Endometrium (tissue), 2 donors: ENCODE results near the gene NETO2.
"Not testable (repeated sequence)": the region's sequence is repeated elsewhere in the genome, so short reads cannot be mapped to it uniquely, and the experiment has no call there.

Source experiments
- FAIRE-seq: peaks from 2 replicates; lab custom pipeline; 2012; peaks lifted over from hg19 to GRCh38; lab: Jason Lieb, UNC
- donor health status: control.
- donor health status: control.

NETO2 gene

DNA sequence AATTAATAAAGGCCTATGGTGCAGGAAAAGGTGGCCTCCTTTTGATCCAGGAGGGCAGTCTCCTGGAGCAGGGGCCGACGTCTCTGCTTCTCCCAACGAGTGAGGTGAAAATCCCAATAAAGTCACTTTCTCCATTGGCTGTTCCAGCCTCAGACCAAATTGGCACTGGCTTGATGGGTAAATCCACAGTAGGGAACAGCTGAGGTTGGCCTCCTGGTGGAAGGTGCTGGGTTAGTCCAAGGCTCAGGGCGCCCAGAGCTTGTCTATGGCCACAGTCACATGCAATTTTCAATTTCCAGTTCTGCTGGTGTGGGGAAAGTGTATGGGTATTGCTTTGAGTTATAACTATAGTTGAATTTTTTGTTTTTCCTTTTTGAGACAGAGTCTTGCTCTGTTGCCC, 79.0 kb downstream of the NETO2 start:
- FAIRE-seq, result no peak

DNA sequence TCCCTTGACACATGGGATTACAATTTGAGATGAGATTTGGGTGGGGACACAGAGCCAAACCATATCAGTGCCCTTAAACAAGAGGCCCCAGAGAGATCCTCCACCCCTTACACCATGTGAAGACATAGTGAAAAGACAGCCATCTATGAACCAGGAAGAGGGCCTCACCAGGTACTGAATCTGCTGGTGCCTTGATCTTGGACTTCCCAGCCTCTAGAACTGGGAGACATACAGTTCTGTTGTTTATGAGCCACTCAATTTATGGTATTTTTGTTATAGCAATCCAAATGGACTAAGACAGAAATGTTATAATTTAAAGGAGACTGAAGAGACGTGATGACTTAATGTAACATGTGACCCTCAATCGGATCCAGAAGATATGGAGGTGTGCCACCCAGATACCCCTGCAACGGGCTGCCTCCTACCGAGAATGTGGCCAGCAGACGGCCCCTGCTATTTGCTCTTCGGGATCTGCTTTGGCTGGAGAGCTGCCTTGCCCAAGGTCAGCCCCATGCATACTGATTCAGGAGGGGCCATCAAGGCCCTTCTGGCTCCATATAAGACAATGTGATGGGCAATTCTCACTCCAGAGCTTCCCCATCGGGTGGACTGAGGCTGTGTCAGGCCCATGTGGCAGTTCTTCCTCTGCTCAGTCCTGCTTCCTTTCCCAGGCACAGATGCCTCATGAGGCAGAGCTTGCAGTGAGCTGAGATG, 80.6 kb downstream of the NETO2 start:
- FAIRE-seq, result no peak

- no peak for FAIRE-seq
Measured at GRCh38 chr16:47061204-47061603, 82.5 kb downstream of the NETO2 start.

DNA sequence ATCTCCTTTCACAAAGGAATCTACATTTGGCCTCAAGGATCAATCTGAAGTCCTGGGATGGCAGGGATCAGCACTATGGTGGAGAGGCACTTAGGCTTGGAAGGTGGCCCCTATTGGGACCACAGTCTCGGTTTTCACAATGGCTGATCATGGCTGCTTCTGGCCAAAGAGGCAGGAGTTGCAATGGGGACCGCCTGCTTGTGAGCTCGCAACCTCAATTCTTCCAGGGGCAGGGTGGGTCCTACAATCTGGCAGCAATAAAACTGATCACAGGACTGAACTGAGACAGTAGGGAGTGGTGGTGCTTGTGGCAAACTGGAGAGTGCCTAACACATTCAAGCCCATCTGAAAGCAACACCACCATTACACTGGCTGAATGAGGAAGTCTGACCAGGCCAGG, 83.1 kb downstream of the NETO2 start:
- no peak for FAIRE-seq

DNA sequence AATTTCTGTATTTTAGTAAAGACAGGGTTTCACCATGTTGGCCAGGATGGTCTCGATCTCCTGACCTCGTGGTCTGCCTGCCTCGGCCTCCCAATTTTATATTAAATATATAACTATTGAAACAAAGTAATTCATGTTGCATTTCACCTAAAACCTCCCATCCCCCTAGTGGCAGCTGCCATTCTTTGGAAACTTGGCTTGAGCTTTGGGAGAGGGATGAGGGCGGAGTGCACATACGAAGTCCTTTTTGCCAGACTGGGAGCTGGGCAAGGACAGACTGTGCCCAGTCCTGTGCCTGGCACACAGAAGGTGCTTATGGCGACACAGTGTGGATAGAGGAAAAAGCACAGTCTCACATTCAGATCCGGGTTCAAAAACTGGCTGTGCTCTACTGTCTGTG, 83.8 kb downstream of the NETO2 start:
- no peak for FAIRE-seq

GRCh38 chr16:47059130-47059529, 84.6 kb downstream of the NETO2 start:
- FAIRE-seq, result not testable (repeated sequence)

DNA sequence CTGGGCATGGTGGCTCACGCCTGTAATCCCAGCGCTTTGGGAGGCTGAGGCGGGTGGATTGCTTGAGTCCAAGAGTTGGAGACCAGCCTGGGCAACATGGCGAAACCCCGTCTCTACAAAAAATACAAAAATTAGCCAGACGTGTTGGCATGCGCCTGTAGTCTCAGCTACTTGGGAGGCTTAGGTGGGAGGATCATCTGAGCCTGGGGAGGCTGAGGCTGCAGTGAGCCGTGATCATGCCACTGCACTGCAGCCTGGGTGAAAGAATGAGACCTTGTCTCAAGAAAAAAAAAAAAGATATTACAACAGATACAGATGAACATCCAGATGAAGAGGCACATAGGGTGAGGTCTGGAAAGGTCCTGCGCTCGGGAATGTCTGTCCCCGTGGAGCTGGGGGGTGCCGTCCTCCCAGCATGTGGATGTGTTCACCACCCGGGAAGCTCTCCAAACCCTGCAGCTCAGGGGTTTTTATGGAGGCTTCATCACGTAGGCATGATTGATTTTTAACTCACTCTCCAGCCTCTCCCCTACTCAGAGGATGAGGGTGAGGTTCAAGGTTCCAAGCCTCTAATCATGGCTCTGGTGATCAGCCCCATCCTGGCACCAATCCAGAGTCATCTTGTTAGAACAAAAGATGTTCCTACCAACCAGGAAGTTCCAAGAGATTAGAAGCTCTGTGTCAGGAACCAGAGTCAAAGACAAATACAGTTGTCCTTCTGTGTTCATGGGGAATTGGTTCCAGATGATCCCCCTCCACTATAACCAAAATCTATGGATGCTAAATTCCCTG, 85.3 kb downstream of the NETO2 start:
- FAIRE-seq, result no peak

DNA sequence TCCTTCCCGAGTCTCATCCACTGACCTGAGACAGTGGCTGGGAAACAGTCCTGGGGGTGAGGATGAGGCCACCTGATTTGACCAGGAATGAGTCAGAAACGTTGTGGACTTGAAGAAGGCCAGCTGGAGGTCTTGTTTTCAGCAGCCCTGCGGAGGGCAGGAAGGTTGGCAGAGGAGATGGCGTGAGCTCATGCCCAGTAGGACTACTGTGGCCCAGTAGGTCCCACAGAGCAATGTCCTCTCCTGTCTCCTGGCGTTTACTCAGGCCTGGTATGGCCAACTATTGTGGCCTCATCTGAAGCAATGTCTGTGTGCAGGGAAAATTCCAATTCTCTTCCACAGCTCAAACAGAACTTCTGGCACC, 86.1 kb downstream of the NETO2 start:
- FAIRE-seq, result no peak

- no peak for FAIRE-seq
Measured at GRCh38 chr16:47056688-47057629, 86.8 kb downstream of the NETO2 start.

DNA sequence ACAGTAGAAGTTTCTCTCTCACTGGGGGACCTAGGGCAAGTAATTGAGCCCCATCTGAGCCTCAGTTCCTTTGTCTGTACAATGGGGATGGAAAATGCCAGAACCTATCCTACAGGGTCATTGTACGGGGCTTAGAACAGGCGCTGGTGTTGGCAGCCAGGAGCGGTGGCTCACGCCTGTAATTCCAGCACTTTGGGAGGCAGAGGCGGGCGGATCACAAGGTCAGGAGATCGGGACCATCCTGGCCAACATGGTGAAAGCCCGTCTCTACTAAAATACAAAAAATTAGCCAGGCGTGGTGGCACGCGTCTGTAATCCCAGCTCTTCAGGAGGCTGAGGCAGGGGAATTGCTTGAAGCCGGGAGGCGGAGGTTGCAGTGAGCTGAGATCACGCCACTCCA, 87.7 kb downstream of the NETO2 start:
- FAIRE-seq, result not testable (repeated sequence)

GRCh38 chr16:47055136-47055885, 88.4 kb downstream of the NETO2 start:
- FAIRE-seq, result no peak

DNA sequence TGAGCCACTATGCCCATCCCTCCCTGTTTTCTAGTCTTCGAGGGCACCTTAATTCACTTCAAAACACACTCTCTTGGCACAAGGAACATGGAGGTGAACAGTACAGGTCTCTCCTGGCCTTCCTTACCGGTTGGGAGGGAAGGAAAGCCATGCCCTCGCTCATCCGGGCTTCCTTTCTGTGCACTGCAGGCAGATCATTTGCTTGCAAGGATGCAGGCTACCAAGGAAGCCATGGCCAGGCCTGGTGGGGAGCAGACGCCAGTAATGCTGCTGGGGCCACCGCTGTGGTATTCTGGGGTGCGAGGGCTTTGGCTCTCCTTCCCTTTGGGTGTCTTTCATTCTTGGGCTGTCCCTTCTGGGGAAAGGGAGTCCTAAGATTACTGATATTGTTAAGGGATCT, 89.4 kb downstream of the NETO2 start:
- no peak for FAIRE-seq

DNA sequence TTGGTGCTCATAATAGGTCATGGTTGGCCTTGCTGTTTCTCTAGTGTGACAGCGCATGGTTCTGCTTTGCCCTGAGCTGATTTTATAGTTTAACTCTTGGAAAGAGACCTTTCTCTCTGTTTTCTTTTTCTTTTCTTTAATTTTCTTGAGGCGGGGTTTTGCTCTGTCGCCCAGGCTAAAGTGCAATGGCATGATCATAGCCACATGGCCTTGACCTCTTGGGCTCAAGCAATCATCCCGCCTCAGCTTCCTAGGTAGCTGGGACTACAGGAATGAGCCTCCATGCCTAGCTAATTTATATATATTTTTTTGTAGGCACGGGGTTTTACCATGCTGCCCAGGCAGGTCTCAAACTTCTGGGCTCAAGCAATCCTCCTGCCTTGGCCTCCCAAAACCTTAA, 89.8 kb downstream of the NETO2 start:
- FAIRE-seq, result no peak

DNA sequence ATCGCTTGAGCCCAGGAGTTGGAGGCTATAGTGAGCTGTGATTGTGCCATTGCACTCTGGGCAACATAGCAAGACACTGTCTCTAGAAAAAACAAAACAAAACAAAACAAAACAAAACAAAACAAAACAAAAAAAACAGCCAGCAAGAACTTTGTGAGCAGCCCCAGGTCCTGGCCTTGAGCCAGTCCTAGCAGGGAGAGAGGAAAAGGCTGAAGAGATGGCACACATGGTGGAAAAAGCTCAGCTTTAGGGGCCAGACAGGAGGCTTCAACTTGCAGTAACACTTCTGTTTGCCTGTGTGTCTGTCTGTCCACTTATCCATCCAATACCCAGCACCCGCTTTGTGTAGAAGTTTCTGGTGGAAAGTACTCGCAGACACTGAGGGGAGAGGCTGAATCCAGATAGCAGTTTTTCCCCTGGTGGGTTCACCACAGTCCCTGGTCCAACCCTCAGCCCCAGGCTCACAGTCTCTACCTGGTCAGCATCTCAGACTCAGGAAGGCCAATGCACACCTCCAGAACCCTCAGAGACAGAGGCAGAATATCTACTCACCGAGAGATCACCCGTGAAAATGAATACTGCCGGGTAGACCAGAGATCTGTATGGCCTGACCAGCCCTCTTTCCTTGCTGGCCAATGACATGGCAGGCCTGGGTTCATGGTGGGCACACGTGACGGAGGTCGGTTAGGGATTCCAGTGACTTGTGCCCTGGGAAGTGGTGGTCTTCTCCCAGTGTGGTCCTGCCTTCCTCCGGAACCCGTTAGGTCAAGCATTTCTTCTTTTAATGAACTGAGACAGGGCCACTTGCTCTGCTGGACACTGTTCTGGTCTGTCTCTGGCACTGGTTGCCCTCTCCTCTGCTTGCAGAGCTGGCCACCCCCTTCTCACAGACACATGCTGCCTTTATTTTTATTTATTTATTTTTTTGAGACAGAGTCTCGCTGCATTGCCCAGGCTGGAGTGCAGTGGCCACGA, 90.8 kb downstream of the NETO2 start:
- FAIRE-seq, result no peak

- no peak for FAIRE-seq
Measured at GRCh38 chr16:47051031-47051430, 92.7 kb downstream of the NETO2 start.

- no peak for FAIRE-seq
Measured at GRCh38 chr16:47049901-47050583, 93.7 kb downstream of the NETO2 start.

DNA sequence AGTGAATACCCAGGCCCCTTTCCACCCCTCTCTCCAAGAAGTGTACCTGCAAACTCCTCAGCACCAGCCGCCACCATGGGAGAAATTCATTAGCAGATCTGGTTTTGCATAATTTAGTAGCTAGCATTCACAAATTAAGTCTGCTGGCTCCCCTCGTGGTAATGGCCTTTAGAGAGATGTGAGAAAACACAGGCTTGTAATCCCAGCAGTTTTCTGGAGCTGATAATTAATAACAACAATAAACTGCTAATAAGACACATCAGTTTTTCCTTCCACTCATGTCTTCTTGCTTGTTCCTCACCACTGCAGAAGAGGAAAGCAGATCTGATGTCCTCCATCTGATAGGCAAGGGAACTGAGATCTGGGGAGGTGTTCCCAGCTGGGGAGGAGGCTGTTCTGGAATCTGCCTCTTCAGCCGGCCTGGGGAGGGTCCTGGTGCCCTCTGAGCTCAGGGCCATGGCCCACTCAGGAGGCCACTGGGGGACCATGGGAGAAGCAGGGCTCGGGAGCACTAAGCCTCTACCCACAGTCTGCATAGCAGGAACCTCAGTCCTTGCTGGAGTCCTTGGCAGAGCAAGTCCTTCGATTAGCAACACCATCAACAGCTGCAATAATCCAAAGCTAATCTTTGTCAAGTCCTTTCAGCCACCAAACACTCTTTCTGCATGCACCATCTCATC, 96.1 kb downstream of the NETO2 start:
- no peak for FAIRE-seq

DNA sequence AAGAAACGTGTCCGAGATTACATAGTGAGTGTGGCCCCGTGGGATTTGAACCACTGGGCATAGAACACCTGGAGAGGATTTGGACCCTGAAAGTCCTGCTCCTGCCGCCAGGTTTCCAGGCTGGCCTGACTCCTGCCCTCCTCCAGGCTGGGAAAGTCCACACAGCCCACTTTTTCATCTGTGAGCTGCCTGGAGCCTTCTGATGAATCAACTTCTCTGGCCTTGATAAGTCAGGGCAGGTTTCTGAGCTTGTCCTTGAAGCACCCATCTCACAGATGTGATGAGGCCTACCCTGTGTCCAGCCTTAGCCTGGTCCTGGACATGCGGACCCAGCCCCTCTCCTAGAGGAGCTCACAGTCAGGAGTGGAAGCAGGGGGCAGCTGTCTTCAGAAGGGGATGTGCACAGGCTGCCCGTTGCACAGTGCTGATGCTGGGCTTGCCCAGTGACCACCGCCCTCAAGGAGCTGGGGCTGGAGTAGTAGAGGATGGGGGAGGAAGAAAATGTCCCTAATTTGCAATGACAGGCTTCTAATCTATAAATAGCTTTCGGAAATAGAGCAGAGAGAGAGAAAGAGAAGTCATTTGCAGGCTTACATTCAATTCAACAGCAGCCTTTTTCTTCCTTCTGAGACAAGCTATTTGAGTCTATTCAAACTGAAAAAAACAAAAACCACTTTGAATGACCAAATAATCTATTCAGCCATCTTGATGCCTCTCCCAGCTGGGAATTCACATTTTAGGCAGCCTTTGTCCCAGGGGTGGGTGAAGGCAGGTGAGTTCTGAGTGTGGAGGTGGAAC, 96.8 kb downstream of the NETO2 start:
- FAIRE-seq, result no peak

DNA sequence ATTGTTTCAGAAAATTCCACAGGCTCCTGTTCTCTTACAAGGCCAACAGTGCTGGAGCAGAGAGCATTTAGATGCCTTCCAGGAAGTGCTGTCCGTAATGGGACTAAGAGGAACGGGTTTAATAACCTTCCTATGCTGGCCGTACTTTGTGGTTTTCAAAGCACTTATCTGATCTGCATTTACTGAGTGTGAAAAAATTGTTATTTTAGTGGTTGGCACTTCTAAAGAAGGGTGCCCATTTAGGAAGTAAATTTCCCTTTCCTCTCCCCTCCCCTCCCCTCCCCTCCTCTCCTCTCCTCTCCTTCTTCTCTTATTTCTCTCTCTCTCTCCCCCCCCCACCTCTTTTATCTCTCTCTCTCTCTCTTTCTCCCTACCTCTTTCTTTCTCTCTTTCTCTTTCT, 98.3 kb downstream of the NETO2 start:
- FAIRE-seq, result no peak
